Fibroblast of peridontal ligament (primary cell): Measurements from ENCODE around the gene ERBB4.
A peak's percentile ranks its signal among the peaks of the same experiment; 100 is the strongest.

Source experiments
- DNase-seq: peaks from one replicate; pipeline ENCODE4 v3.0.0-alpha.2; 2010; ENCODE audit errors: extremely low read depth

Gene ERBB4

DNA sequence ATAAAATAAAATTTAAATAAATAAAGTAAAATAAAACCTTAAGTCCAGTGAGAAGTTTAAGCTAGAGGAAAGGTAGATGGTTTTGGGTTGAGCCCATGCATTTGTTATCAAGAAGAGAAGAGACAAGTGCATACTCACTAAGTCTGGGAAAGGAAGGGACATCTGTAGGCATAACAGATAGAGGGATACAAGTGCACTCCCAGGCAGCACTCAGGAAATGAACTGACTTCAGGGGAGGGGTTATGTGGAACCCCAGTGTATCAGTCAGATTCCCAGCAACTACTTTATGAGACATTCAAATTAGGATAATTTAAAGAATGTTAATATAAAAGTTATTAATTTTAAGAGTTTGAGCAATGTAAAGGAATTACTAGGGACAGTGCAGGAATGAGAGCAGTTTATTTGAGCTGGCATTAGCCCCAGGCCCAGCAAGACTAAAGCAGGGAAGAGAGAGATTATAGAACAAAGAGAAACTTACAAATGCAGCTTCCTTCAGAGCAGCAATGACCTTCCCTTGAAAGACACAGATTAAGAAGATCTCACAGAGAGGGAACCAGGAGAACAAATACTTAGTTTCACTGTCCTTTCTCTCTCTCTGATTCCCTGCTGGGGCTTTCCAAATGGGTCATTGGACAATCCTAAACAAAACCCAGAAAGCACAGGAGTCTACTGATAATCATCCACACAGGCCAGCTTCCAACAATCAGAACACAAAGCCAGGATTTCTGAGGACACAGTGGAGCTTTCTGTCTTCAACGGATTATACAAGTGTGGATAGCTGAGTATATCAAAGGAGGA, 109.7 kb downstream of the ERBB4 start:
- no peak for DNase-seq

DNA sequence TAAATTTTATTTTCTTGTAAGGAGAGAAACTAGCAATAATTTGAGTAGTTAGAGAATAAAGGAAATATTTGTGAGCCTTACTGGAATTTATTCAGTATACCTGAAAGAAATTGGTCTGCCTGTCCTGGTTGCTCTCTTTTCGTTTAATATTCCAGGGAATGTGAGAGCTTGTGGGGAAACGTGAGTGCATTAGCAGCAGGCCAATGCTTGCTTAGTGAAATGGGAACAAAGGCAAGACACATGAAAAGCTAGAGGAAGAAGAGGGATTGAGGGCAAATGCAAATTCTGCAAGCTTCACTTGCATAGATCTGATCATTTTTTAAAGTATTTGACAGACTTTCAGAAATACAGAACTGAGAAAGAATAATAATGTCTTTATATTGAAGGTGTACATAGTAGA, 111.0 kb downstream of the ERBB4 start:
- no peak for DNase-seq

DNA sequence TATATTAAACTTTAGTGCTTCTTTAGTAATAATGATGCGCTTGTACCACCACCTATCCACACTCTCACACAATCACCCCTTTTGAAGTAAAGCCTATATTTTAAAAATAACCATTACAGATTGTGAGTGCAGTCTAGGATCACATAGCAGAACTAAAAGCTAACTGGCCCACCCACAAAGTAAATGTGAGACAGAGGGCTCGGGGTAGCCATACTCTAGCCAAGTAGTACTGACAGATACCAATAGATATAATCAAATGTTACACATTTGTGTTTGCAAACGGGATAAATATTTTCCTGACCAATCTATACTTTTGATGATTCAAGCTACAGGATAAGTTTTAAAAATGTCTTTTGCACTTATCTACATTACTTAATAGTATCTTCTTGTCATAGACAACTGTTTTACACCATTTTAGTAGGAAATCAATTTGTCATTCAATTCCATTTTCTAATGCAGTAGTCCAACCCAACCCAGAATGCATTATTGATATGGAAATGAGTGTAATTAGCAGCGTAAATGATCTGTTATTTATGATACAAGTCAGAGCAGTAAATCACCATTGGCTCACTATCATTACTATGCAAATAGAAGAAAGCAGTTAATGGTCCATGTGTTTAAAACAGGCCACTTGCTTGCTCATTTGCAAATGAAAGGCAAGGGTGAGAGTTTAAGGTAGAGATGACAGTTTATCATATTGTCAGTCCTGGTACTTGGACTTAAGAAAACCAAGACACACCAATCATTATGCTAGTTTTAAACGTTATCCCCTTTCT, 111.8 kb downstream of the ERBB4 start:
- no peak for DNase-seq

DNA sequence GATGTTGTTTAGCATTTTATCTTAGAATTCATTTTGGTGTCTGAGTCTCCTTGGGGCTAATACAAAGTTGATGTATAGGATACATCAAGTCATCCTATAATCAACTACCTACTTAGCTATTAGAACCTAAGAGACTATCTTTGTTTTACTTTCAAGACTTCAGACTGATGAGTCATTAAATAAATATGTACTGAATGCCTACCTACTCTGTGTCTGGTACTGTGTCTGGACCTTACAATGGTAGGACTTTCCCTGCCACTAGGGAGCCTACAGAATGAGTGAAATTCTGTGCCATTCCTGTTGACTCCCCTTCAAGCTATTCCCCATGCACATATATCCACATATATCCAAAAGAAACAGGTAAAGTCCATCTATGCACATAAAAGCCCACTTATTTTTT, 114.5 kb downstream of the ERBB4 start:
- DNase-seq: no peak

DNA sequence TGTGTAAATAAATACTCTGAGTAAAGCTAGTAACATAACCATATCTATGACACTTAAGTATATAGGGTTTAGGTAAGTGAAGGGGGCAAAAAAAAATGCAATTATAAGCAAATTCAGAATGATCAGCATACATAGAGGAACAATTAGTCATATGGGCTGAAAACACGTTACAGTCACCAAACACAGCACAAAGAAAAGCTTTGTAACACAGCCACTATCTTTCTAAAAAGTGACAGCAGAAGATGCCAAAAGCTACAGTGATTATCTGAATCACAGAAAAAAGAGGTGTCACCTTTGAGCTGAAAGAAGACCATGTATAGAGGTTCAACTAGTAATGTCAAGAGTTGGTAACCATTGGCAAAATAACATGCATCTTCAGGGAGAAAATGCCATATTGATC, 115.5 kb downstream of the ERBB4 start:
- no peak for DNase-seq

DNA sequence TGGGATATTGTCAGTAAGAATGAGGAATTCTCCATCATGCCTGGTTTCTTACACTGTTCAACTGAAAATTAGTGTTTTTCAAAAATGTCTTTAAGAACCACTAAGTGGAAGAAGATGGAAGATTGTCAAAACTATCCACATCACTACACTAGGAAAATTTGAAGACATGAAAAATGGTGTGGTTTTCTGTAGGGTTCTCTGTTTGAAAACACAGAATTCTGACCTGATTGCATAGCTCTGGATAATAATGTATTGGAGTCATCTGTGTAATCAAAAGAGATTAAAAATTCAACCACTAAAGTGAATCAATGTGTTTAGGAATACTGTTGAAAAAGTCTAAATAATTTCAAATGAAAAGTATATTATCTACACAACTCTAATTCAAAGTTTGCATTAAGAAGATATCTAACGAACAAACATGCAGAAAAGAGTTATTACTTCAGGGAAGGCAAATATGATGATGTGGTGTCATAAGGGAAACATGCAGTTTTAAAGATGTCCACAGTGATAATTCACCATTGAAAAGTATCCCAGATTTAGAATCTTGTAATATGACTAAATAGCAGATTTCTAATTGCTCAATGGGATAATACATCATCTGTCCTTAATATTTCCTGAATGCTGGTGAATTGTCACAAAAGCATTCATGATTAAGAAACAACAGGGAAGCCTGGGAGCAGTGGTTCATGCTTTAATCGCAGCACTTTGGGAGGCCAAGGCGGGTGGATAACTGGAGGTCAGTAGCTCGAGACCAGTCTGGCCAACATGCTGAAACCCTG, 116.9 kb downstream of the ERBB4 start:
- peak; percentile 49 for DNase-seq

DNA sequence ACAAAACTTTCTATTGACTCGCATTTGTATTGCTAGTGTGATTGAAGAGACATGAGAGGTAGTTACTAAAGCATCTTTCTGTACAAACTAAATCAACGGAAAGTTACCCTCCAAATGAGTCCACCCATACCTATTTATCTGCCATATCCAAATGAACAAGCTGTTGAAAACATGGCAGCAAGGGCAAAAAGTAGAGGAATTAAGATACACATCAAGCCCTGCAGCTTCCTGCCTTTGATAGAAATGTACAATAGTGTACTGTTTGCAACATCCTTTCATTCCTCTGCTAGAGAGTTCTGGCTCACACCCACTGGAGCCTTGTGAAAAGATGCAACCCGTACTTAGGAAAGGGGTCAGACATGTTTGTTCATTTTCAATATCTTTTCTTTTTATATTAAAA, 122.5 kb downstream of the ERBB4 start:
- DNase-seq: no peak

DNA sequence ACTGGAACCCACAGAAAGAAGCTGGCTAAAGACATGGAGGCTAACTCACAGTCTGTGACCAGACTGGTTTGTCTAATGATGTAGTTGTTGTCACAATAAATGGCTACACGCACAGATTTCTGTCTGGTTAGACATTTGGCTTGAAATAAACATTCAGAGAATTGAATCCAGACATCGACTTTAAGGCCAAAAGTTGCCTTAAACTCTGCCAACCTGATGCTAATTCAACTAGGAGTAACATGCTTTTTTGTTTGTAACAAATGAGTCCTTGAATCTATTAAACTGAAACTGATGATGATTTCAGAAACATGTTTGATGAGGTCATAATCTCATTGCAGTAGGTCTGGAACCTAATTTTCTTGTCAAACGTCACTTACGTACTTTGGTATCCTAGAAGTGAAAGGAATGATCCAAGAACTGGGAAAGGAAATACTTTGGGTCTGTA, 123.8 kb downstream of the ERBB4 start:
- DNase-seq: peak; percentile 95

DNA sequence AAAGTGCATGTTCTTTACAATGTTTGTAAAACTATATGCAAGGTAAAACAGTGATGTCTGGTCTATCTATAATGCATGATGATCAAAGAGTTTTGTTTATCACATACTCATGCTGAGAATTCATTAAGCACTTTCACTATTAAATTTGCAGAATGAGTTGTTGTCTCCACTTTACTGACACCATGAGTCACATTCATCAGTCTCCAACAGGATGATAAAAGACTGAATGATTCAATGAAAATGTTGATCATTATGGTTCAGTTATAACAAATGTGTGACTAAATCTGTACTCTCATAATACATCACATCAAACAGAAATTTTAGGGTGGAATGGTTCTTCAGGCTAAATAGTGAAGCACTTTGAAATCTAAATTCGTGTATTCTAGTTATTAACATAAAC, 129.0 kb downstream of the ERBB4 start:
- no peak for DNase-seq

DNA sequence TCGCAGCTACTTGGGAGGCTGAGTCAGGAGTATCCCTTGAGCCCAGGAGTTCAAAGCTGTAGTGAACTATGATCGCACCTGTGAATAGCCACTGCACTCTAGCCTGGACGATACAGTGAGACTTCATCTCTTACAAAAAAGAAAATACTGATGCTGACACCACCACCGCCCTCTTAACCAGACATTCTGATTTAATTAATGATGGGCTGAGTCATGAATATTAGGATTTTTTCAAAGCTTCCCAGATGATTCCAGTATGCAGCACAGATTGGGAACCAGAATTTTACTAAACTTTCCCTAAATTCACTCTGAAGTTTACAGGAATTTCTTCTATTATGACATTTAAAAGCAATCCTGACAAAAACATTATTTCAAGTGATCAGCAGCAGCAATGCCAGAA, 130.1 kb downstream of the ERBB4 start:
- no peak for DNase-seq

DNA sequence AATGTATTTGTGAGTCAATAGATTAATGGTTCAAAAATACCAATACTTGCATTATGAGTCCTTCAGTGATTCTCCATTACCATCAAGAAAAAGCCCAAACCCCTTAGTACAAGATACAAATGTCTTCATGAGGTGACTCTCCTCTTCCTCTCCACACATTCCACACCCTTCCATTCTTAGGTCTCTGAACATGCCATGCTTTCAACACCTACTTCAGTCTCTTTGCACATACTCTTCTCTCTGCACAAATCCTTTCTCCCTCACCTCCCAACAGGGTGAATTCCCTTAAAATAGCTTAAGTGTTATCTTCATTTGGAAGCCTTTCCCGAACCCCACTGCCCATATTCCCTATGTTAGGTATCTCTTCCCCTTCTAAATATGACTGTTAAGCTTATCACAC, 131.9 kb downstream of the ERBB4 start:
- DNase-seq: no peak

DNA sequence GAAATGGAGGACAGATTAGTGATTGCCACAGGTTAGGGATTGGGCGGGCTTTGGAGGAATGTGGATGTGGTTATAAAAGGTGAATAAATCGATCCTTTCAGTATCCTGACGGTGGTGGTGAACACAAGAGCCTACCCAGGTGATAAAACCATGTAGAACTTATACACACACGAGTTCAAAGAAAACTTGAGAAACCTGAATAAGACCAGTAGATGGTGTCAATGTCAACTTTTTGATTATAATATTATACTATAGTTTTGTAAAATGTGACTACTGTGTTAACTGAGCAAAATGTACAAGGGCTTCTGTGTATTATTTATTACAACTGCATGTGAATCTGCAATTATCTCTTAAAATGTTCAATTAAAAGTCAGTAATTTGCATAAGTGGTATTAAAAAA, 136.3 kb downstream of the ERBB4 start:
- peak; percentile 18 for DNase-seq

DNA sequence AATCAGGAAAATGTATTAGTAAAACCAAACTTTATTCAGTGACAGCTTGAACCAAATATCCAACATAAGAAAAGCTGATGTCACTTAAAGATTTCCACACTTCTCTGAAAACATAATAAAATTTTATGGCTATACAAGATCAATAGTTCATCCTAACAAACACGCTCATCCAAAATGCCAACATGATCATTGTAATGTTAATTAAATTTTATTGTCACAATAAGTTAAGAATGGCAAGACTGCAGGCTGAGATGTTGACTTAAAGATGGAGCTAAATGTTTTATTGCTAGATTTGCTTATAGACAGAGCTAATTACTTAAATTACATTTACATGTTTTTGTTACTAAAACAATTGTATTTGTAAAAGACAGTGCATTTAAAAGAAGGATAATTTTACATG, 140.3 kb downstream of the ERBB4 start:
- DNase-seq: no peak

DNA sequence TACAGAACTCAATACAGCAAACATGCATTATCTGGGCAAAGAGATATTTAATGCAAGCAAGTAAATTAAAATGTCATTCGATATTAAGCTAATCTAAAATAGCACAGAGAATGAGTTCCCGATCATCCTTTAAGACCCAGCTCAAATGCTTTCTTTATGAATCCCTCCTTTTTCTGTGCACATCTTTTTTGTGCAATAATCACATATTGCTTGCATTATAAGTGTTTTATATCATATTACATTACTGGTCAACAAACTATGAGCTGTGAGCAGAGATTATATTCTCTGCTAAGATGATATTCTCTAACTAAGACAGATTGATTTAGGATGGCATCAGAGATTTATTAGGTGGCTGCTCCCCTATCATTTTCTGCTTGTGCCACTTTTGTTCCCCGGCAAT, 146.1 kb downstream of the ERBB4 start:
- peak; percentile 70 for DNase-seq

DNA sequence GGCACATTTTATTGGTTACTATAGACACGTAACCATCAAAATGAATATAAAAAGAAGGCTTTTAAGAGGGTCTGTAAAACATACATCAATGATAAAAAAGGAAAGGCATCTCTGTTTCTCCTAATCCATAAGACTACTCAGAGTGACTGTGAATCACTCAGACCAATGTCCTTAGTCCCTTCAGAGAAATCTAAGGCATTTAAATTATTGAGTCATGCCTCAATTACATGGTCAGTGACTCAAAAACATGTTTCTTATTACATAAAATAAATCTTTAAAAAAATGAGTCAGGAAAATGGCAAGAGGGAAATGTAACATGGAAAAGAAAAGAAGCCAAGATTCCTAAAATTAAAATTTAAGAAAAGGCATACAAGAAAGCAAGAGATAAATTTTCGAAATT, 146.6 kb downstream of the ERBB4 start:
- peak; percentile 83 for DNase-seq

DNA sequence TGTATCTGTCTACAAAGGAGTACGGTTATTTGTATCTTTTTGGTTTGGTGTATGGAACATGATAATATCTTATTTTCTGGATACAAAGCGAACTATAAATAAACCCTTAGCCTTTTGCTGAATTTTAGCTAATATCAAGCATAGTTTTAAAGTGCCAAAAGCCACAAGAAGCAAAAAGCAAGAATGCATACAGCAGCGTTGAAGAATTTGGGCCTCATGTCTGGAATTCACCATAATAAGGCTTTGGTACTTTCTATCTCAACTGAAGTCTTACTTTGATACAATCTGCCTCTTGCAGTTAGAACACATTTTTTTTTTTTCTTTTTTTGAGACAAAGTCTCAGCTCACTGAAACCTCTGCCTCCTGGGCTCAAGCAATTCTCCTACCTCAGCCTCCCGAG, 151.5 kb downstream of the ERBB4 start:
- peak; percentile 71 for DNase-seq

DNA sequence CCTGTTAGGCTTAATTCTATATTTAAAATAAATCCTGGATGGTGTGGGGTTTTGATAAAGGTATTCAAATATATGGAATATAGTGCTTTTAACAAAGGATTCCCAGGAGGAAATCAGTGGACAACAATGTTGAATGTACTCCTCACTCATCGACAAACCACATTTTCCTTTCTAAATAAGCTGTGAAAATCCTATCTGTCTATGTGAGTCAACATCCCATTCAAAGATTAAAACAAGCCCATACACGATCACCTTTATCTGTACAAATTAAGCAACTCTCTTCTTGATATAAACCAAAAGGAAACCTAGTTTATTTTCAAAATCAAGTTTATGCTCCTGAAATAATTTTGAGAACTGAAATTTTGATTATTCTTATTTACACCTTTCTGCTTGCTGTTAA, 153.4 kb downstream of the ERBB4 start:
- no peak for DNase-seq

DNA sequence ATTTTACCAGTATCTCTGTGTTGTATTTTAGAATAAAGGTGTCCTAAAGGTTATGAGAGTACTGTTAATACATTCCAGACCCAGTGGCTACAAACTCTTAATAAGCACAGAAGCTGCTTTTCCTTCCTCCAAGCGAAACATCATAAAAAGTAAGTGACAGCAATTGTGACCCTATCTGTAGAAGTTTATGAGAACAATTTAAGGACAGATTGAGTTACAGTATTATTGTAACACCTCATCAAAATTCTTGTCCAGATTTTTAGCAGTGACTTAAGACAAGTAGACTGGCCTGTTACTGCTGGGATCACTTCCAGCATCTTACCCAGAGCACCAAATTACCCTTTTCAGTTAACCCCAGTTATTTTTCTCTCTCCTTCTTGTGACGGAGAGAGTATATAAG, 154.6 kb downstream of the ERBB4 start:
- DNase-seq: no peak

DNA sequence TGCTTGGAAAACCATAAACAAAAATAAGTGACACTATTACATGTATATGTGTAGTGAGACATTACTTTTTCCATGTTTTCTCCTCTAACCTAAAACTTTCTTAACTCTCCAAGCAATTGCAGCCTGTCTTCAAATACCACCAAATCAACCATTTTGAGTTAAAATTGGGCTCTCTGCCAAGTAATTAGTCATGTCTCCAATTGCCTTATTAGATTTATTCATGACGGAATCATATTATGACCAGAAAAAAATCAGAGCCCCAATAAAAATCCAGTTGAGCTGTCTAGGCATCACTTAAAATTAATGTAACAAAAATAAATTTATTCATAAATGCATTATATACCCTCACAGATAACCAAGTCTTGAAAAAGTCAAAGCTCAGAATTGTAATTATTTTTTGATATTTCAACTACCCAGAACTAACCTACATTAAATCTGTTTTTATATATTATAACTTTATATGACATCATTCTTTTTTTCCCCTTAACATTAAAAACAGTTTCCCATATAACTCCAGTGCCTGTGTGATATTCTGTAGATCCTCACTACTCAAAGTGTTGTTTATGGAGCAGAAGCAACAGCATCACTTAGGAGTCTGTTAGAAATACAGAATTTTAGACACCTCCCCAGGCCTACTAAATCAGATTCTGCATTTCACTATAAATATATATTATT, 157.0 kb downstream of the ERBB4 start:
- no peak for DNase-seq

DNA sequence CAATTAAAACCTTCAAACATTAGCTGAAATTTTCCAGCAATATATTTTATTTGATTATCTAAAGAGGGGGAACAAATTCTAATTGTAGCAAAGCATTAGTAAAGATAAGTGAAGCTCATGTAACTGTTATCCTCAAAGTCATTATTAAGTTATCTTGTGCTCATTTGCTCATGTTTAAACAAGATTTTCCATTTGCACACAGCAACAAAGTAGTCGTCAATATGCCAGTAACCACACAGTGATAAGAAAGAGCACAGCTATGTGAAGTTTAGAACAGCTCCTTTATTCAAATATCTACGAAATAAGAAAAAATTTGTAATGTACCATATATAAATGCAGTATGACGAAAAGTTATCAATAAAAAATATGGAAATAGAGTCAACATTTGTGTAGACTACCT, 159.5 kb downstream of the ERBB4 start:
- no peak for DNase-seq

DNA sequence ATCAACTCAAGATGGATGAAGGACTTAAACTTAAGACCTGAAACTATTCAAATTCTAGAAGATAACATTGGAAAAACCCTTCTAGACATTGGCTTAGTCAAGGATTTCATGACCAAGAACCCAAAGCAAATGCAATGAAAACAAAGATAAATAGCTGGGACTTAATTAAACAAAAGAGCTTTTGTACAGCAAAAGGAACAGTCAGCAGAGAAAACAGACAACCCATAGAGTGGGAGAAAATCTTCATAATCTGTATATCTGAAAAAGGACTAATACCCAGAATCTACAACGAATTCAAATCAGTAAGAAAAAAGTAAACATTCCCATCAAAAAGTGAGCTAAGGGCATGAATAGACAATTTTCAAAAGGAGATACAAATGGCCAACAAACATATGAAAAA, 171.2 kb downstream of the ERBB4 start:
- no peak for DNase-seq
